HG02981 (cell line): Measurements from ENCODE around the gene MOCS1.
"Not testable (repeated sequence)": the region's sequence is repeated elsewhere in the genome, so short reads cannot be mapped to it uniquely, and the experiment has no call there.

Source experiments
- ATAC-seq: cut with Tn5 transposase; IDR thresholded peaks from one replicate; pipeline ENCODE4 v1.9.1; 2021; ENCODE audit warnings: mild to moderate bottlenecking, moderate library complexity; ENCODE audit not compliant: unreplicated experiment

Gene MOCS1

DNA sequence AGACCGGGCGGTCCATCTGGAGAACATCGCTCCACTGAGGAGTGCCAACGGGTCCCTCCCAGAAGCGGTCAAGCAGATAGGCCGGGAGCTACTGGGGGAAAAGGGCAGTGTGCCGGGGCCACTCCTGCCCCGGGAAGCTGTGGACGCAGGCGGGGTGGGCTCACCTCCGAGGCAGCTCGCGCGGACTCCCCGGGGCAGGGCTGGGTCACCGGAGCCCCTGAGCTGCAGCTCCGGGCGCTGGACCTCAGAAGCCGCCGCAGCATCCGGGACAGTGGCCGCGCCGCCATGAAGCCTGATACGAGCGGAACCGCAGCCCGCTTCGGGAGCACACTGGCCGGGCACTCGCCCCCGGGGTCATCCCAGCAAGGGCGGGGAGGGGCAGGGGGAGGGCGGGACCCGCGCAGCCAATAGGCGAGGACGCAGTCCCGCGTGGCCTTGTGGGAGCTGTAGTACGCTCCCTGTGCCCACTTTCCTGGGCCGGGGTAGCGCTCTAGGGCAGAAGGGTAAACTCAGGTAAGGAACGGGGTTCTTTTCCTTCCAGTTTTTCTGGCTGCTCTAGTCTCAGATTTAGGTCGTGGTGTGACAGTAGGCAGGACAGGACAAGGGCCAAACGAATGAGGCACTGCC lies at the start of gene MOCS1:
TSS of gene MOCS1 (minus strand) at position 332 of the 627 bp plus-strand sequence. CDS start at position 287, 45 bp downstream.
- no peak for ATAC-seq

DNA sequence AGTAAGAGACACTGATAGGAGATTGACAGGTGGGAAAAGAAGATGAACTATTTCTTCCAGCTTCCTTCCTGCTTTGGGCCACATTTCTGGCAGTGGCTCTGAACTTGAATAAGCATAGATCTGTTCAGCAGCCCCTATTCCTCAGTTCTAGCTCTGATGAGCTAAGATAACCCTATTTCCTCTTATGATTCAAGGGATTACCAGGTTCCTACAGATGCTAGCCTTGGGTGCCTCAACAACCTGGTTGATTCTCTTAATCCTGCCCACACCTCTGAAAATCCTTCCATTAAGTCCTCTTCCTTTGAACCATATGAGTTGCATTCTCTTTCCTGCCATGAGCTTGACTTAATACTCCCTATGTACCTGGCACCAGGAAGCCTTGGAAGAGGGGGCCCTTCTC lies 49.8 kb upstream of the MOCS1 start:
- ATAC-seq, result no peak

DNA sequence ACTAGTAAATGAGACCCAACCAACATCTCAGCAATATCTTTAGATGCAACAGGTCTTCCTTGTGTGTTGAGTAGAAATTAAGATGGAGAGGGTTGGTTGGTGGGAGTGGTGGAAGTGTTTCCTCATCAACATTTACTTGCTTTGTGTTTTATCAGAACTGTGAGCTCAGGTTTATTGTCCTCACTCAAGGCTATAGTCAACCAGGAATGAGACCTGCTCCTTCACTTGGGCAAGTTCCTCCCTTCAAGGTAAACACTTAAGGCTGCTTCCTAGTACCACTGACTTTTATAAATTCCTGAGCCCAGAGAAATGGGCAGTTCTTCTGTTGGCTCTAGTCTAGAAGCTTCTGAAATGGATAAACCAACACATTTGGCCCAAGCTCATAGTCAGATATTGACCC lies 48.9 kb upstream of the MOCS1 start:
- ATAC-seq, result no peak

DNA sequence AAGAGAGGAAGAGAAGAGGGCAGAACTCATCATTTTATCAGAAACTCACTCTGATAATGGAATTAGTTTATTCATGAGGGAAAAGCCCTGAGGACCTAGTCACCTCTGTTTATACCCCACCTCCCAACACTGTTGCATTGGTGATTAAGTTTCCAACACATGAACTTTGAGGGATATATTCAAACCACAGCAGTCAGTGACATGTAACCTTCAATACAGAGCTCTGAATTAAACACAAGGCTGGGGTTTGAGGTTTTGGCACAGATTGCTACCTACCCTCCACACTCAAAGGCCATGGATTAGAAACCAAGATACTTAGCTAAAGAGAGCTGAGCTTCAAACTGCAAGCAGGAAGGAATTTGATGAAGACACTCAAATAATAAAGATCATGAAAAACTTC lies 48.5 kb upstream of the MOCS1 start:
- ATAC-seq, result no peak

DNA sequence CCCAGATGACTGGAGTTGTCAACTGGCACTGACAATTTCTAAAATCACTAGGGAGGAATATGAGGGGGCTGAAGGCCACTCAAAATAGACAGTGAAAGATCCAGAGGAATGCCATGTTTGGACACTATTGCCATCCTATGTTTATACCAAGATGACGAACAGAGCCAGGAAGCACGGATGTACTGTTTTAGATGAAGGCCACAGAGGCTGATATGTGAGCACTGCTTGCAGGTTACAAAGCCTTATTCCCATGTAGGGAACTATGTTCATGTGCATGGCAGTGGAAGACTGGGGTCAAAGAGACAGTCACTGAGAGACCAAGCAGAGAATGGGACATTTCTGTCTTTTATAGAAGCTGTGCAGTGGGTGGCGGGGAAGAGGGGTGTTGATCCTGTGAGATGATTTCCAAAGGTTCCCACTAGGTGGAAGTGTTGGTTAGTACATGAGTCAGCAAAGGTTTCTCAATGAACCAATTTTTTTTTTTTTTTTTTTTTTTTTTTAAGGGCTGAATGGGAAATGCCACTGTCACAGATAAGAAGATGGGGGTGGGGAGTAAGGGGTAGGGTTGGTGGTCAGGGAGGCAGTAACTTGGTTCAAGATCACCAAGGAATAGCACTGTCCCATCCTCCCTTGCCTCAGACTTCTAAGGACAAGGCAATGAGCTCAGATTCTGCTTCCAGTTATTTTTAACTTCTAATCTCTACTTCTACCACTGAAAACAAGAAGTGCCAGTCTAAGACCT lies 46.7 kb upstream of the MOCS1 start:
- ATAC-seq, result no peak

DNA sequence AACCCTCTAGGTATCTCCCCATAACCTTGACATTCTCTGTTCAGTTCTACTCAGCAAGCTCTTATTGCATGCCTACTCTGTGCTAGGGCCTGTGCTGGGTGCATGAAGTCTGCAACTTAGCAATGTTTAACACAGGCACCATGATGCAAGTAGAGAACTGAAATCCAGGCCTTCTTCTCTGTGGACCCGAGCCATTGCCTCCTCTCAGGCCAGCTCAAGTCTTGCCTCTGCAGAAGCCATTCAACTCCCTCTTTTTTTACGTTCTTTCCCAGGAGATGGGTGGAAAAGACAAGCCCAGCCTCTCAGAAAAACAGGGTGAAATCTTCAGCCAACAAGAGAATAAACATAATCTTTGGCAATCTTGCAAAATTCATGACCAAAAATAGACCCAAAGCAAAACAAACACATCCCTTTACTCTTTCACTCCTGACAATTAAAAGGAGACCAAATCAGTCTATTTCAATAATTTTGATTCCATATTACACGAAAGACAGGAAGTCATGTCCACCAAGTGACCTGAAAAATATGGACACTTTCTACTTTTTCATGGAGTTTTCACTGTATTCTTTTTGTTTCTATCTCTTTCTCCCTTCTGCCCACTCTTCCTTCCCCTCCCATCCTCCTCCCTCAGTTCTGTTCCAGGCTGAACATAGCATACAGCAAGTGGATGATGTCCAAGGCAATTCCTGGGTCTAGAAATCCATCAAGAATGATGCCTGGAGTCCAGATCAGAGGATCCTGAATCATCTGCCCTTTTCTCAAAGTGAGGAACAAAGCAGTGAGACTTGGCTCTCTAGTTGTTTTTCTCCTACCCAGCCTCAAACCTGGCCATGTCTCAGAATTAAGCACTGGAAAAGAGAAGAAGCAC lies 45.4 kb upstream of the MOCS1 start:
- no peak for ATAC-seq

DNA sequence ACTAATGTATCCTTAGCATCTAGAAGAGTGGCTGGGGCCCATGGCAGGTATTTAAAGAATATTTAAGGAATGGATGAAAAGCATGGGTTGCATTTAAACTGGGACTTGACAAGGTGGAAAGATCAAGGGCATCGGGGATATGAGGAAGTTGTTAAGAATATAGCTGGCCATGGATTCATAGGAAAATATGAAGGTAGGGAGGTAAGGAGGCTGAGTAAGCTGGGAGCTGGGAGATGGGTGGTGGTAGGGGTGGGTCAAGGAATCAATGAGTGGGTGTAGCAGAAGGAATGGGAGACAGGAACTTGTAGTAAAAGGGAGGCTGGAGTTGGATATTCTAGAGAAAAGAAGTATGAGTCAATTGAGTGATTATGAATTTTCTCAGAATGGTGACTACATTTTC lies 44.0 kb upstream of the MOCS1 start:
- ATAC-seq, result no peak

DNA sequence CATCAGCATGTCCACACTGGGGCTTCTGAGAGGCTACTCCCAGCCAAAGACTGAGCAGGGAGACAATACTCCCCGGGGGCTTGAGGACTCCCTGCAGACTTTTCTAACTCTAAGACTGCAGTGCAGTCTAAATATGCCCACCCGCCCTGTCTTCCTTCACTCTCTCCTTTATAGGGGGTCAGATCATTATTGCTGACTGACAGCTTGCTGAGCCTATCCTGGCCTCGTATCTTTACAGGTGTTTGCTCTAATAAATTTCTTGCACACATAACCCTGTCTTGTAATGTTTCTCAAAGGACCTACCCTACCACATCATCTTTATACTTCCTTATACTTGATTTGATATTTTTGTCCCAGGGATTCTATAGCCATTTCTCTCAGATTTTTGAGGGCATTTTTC lies 39.4 kb upstream of the MOCS1 start:
- no peak for ATAC-seq

DNA sequence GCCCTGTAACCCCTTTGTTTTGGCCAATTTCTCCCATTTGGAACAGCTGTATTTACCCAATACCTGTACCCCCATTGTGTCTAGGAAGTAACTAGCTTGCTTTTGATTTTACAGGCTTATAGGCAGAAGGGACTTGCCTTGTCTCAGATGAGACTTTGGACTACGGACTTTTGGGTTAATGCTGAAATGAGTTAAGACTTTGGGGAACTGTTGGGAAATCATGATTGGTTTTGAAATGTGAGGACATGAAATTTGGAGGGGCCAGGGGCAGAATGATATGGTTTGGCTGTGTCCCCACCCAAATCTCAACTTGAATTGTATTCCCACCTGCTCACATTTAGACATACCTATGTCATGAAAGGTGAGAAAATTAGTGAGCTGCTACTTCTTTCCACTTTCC lies 38.5 kb upstream of the MOCS1 start:
- not testable (repeated sequence) for ATAC-seq

DNA sequence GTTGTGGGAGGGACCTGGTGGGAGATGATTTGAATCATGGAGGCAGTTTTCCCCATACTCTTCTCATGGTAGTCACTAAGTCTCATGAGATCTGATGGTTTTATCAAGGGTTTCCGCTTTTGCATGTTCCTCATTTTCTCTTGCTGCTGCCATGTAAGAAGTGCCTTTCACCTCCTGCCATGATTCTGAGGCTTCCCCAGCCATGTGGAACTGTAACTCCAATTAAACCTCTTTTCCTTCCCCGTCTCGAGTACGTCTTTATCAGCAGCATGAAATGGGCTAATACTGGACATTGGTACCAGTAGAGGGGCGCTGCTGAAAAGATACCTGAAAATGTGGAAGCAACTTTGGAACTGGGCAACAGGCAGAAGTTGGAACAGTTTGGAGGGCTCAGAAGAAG lies 36.9 kb upstream of the MOCS1 start:
- ATAC-seq, result not testable (repeated sequence)

DNA sequence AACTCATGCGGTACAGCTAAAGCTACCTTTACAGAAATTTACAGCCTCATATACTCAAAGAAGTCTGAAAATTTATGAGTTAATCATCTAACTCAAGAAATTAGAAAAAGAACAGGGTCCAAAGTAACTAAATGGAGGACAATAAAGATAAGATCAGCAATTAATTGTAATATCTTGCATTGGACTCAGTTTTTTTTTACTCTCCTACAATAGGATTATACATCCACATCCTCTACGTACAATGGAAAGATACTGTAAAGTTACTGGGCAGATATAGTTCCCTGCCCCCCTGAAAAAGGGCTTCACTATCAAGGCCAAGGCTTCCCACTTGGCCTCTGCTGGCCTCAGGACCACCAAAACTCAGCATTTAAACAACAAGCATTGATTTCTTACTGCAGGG lies 31.5 kb upstream of the MOCS1 start:
- ATAC-seq, result no peak

DNA sequence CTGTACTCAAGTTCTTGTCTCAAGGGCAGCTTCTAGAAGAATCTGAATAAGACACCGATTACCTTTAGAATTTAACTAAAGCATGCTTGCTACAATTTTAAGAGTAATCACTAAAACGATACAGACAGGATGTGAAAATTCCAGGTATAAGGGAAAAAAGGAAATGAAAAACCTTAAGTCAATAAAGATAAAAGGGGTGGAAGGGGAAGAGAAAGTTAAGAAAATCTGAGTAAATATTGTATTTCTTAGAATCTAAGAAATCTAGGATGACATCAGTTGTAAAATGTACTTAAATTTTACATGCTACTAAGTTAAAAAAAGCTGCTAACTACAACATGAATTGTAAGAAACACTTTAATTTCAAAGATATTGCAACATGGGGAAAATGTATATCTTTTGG lies 30.3 kb upstream of the MOCS1 start:
- no peak for ATAC-seq

DNA sequence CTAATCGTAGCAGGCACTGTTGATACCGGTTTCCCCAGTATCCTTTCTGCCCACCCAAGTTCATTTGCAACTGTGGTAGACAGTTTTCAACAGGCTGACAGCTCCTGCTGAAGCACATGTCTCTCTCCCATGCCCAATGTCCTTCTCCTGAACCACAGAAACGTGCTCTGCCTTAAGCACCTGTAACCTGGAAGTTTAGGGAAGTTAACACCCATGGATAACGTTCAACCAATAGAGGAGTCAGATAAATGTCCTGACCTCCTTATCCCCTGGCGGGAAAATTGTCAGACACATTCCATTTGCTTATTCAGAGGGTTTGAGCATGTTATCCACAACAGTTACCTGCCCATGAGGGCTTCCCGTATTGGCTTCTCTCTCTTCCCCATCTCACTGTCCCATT lies 29.8 kb upstream of the MOCS1 start:
- no peak for ATAC-seq

DNA sequence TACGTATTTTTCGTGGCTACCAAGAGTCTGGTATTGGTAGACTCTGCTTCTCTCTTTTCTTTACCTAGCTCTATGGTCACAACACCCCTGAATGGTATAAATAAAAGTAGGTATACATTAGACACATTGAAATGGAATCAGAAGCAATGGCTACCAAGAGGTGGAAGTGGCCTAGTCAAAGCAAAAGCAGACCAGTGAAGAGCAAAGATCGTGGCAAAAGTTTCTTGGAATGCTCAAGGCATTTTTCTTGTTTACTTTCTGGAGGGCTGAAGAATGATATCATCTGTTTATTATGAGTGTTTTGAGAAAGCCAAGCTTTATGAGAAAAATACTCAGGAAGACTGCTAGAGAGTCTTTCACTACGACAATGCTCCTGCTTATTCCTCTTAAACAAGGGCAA lies 28.6 kb upstream of the MOCS1 start:
- no peak for ATAC-seq

DNA sequence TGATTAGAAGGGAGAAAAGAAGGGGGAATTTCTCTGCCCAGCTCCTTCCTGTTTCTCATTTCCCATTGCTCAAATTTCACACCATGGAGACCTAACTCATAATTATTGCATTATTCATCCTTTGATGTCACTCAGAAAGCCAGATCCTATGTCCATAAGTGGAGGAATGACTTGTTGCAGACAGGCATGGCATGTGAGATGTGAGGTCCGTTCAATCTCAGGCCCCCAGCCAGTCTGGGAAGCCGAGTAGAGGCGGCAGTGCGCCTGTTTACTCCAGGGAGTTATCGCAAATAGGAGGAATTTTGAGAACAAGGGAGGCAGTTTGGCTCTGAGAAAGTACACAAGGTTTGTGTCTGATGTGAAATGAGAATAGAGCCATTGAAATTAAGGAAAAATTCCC lies 26.9 kb upstream of the MOCS1 start:
- ATAC-seq, result no peak

DNA sequence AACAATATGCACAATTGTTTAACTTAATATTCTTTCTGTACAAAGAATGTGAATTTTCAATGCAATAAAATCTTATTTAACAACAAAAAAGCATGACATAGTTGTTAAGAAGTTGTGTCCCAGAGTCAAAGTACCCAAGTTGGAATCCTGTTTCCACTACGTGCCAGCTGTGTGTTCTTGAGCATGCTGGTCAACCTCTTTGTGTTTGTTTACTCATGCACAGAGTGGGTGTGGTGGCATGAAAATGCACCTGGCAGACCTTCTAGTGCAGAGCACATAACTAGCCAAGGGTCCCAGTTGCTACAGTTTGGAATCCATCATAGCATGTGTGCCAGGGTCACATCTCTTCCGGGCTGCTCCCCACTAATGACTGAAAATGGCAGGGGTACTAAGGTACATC lies 24.7 kb upstream of the MOCS1 start:
- no peak for ATAC-seq

DNA sequence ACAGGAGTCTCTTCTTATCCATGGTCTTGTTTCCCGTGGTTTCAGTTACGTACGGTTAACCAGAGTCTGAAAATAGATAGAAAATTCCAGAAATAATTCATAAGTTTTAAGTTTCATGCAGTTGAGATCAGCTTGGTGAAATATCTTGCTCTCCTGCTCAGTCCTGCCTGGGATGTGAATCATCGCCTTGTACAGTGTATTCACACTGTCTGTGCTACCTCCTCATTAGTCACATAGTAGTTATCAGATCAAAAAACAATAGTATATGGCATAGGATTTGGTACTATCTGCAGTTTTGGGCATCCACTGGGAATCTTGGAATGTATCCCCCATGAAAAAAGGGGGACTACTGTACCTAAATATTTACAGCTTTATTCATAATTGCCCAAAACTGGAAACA lies 22.7 kb upstream of the MOCS1 start:
- no peak for ATAC-seq

DNA sequence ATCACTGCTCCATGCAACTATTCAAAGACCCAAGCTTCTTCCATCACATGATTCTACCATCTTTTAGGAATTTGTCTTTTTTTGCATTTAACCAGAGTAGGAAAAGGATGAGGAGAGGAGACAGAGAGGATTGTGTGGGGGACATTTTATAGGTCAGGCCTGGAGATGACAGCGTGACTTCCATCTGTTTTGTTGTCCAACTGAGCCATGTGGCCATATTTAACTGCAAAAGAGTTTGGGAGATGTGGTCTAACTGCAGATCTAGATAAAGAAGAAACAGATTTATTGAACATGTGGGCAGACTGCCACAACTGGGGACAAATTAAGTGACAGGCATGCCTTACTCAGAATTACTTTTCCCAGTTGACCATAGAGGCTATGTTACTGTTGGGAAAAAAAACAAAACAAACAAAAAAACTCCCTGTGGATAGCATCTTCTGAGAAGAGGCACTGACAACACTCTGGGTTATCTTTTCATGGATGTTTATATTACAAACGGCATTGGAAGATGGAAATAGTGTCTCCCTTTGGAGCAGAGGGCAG lies 18.9 kb upstream of the MOCS1 start:
- no peak for ATAC-seq

DNA sequence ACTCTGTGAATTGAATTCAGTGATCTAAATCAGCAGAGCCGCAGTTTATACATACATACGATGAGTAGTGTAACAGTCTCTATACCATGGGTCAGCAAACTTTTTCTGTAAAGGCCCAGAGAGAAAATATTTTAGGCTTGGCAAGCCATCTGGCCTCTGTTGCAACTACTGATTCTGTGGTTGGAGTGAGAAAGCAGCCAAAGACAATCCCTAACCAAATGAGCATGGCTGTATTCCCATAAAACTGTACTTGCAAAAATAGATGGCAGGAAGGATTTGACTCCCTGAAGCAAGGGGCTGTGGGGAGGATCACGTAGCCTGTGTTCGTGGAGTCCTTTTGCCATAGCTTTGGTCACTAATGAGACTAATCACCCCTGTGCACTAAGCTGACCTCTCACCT lies 17.9 kb upstream of the MOCS1 start:
- no peak for ATAC-seq

DNA sequence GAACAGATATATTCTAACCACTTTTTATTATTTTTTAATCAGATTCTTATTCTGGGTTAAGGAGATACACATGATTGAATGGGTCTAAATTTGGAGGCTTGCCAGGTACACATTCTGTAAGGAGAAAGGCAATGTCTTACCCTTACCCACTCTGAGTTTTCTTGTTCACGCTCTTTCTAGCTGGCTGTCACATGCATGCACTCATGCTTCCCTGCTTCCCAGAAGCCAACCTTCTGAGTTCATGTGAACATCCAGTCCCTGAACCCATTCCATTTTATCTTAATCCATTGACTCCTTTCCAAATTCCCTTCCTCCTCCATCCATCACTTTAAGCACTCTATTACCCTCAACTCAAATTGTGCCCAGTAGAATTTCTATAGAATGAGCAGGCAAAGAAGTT lies 17.5 kb upstream of the MOCS1 start:
- no peak for ATAC-seq

DNA sequence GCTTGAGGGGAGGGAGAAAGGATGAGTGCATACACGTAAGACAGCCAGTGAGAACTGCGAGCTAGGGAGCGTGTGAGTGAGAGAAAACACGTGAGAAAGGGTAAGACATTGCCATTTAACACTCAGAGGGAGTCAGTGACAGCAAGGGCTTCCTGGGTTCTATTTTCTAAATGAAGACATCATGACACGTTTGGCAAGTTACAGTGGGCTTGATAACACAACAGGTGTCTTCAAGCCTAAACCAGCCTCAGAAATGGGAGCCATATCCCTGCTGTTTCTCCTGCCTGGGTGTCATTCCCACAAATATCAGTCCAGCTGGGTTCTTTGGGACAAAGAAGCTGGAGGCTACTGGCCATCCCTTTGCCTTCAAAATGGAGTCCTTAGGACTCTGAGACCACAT lies 16.9 kb upstream of the MOCS1 start:
- ATAC-seq, result no peak
